Gastrocnemius medialis (tissue), 4 donors: ENCODE measurements around the gene MMP10. TPM values are rescaled to one million over a fixed set of nuclear protein-coding genes. Genes with fewer than 3 reads are reported as not detected.

Experiments used
- ATAC-seq, 2 donors: fragments of 150-250 bp; one replicate each; pipeline ENCODE4 v1.9.1; 2016
- DNase-seq, 2 donors: peaks; one replicate each; pipeline ENCODE4 v3.0.0-alpha.2; 2019
- H3K27ac ChIP-seq, 4 donors: fragments of 200-600 bp; sonication (generic); 1 replicate in 1 of 4; 2 replicates in 3 of 4; pipeline ENCODE4 v1.5.1; 2016 to 2018; ENCODE audit warnings: mild to moderate bottlenecking in 2 of 4, moderate library complexity in 1 of 4
- H3K27me3 ChIP-seq, 3 donors: fragments of 200-600 bp; sonication (generic) in 2 of 3; 1 replicate in 1 of 3; 2 replicates in 2 of 3; pipeline versions ENCODE4 v1.5.1 to v1.6.0; 2016 to 2019; ENCODE audit warnings: mild to moderate bottlenecking in 1 of 3, moderate library complexity in 1 of 3
- H3K36me3 ChIP-seq, 2 donors: fragments of 200-600 bp; sonication (generic) in 1 of 2; one replicate each; pipeline ENCODE4 v1.5.1; 2017 to 2018
- H3K4me1 ChIP-seq, 2 donors: fragments of 200-600 bp; sonication (generic) in 1 of 2; one replicate each; pipeline ENCODE4 v1.5.1; 2016 to 2017; ENCODE audit warnings: mild to moderate bottlenecking in 2 of 2
- H3K4me3 ChIP-seq, 4 donors: fragments of 200-600 bp; sonication (generic) in 3 of 4; 1 replicate in 1 of 4; 2 replicates in 3 of 4; pipeline ENCODE4 v1.5.1; 2016 to 2019; ENCODE audit warnings: mild to moderate bottlenecking in 2 of 4
- H3K9me3 ChIP-seq, 3 donors: fragments of 200-600 bp; sonication (generic) in 2 of 3; 1 replicate in 1 of 3; 2 replicates in 2 of 3; pipeline ENCODE4 v1.5.1; 2016 to 2019
- POLR2A ChIP-seq, 2 donors: fragments of 450-650 bp; IDR thresholded peaks; one replicate each; pipeline ENCODE4 v1.6.1; 2017; ENCODE audit warnings: antibody characterized with exemption in 2 of 2, mild to moderate bottlenecking in 2 of 2, moderate library complexity in 2 of 2
- in situ Hi-C, 4 donors: fragments of 200-750 bp; cut with MboI; loops; one replicate each; pipeline versions ENCODE4 v1.15.0 to v1.8.0; 2017; ENCODE audit warnings: low sequenced_read_pairs in 4 of 4
- intact Hi-C: fragments of 100-400 bp; cut with DNase I; formaldehyde crosslinking; loops from one replicate; pipeline ENCODE4 v1.15.1; 2023; ENCODE audit warnings: low total_unique reads
- total RNA-seq, 4 donors: library from RNA; depleted of rRNA; stranded (reverse); fragments of >200 nt; gene quantifications; one replicate each; pipeline versions ENCODE4 v1.1.0 to v1.2.3, GENCODE V29; 2016
- TF ChIP-seq, protein P1 (sequence below), 5 experiments: fragments of 450-650 bp in 3 of 5; fragments of 200-600 bp in 2 of 5; sonication (generic) in 2 of 5; IDR thresholded peaks in 4 of 5; conservative IDR thresholded peaks in 1 of 5; 1 replicate in 4 of 5; 2 replicates in 1 of 5; pipeline ENCODE4 v1.5.1; 2016 to 2019; ENCODE audit warnings: antibody characterized with exemption in 5 of 5, mild to moderate bottlenecking in 3 of 5, moderate library complexity in 3 of 5

MMP10 gene
- total RNA-seq = not detected

DNA sequence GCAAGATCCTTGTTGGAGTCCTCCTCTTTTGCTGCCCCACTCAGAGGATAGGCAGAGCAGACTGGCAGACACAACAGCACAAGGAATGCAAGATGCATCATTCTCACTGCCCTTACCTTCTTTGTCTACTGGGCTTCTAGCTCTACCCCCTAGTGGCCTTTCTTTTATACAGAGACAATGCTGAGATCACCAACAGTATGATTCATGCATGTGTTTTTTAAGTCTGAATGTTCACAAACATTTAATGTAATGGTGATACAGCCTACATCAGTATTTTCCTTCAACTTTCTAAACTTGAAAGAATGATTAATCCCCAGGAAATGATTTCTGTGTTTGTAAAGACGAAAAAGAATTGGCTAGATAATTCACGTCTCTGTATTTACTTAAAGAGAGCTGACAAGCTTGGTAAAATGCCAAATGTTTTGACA, at the start of gene MMP10:
MMP10 (minus strand) TSS at position 138 of the 428 bp plus-strand sequence; CDS start at position 101, 37 bp downstream.
- DNase-seq (no peak), ATAC-seq (no peak)
- Histone ChIP-seq H3K9me3 (no peaks in the 10 kb centered on the region), H3K27me3 (no peaks in the 10 kb centered on the region), H3K4me1 (no peaks in the 10 kb centered on the region), H3K27ac (no peak within 1 kb of the TSS), H3K36me3 (no peaks in the 10 kb centered on the region), H3K4me3 (no peak within 1 kb of the TSS)
- in situ Hi-C loops (no loop called here), intact Hi-C loops (no loop called here)
- no peak for TF ChIP-seq POLR2A (IDR thresholded peaks at IDR 0.05)
- TF ChIP-seq, protein P1, sequence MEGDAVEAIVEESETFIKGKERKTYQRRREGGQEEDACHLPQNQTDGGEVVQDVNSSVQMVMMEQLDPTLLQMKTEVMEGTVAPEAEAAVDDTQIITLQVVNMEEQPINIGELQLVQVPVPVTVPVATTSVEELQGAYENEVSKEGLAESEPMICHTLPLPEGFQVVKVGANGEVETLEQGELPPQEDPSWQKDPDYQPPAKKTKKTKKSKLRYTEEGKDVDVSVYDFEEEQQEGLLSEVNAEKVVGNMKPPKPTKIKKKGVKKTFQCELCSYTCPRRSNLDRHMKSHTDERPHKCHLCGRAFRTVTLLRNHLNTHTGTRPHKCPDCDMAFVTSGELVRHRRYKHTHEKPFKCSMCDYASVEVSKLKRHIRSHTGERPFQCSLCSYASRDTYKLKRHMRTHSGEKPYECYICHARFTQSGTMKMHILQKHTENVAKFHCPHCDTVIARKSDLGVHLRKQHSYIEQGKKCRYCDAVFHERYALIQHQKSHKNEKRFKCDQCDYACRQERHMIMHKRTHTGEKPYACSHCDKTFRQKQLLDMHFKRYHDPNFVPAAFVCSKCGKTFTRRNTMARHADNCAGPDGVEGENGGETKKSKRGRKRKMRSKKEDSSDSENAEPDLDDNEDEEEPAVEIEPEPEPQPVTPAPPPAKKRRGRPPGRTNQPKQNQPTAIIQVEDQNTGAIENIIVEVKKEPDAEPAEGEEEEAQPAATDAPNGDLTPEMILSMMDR (IDR thresholded peaks at IDR 0.05 in 4 of 5, conservative IDR thresholded peaks at IDR 0.05 in 1 of 5) = no peak

DNA sequence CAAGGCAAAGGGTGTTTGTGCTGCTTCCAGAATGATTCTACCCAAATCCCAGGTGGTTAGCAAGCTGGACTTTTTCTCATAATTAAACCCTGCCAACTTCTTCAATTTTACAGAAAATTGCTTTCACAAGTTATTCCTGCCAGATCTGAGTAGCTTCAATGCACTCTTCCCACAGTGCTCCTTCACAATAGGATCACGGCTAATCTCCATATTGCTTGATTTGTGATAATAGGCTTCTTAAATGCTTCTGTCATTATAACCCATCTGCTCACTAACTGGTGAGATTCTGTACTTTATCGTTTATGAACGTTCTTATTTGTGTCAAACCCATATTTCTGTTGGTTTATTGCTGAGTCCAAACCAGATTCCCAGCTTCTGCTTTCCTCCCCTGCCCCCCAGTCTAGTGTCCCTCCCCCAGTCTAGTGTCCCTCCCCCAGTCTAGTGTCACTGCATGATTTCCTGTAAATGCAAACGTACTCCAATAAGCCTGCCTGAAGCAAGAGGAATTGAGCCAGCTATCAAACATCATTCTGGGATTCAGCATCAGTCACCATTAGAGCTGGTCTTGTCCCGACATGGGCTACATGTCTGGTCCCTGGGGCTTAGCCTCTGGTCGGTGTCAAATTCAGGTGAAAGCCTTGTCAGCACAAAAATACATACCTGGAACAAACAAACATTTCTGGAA, 49.0 kb upstream of the MMP10 start:
- ATAC-seq = no peak
- DNase-seq = no peak
- in situ Hi-C loops (no loop called here), intact Hi-C loops (no loop called here)
- Histone ChIP-seq H3K9me3 (no peaks in the 10 kb centered on the region), H3K4me1 (no peaks in the 10 kb centered on the region), H3K27ac (no peak overlapping the region), H3K4me3 (no peak overlapping the region), H3K27me3 (no peaks in the 10 kb centered on the region), H3K36me3 (no peaks in the 10 kb centered on the region)
- no peak for TF ChIP-seq POLR2A (IDR thresholded peaks at IDR 0.05)
- TF ChIP-seq, protein P1 (IDR thresholded peaks at IDR 0.05 in 4 of 5, conservative IDR thresholded peaks at IDR 0.05 in 1 of 5) = no peak

DNA sequence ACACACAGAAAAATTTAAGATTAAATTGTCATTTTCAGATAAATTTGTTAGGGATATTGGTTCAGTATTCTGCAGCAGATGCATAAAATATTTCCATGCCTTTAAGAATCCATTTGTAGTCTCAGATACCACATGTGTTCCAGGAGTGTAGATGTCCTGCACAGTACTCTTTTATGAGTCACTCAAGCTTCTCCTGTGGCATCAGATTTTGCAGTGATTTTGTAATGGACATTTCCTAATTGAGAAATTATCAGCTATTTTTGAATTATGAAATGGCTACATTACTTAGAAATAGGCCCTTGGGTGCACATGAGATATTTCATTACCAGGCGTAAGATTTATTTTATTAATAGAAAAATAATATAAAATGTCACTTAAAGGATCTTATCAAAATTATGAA, 44.1 kb upstream of the MMP10 start:
- no peaks in the 10 kb centered on the region for H3K9me3 ChIP-seq
- no peaks in the 10 kb centered on the region for H3K27me3 ChIP-seq
- DNase-seq (no peak), ATAC-seq (no peak)
- no peak overlapping the region for H3K4me3 ChIP-seq
- TF ChIP-seq, protein P1 (IDR thresholded peaks at IDR 0.05 in 4 of 5, conservative IDR thresholded peaks at IDR 0.05 in 1 of 5) = no peak
- TF ChIP-seq POLR2A (IDR thresholded peaks at IDR 0.05) = no peak
- H3K4me1 ChIP-seq = no peaks in the 10 kb centered on the region
- intact Hi-C loops (no loop called here), in situ Hi-C loops (no loop called here)
- H3K36me3 ChIP-seq = no peaks in the 10 kb centered on the region
- H3K27ac ChIP-seq = no peak overlapping the region

DNA sequence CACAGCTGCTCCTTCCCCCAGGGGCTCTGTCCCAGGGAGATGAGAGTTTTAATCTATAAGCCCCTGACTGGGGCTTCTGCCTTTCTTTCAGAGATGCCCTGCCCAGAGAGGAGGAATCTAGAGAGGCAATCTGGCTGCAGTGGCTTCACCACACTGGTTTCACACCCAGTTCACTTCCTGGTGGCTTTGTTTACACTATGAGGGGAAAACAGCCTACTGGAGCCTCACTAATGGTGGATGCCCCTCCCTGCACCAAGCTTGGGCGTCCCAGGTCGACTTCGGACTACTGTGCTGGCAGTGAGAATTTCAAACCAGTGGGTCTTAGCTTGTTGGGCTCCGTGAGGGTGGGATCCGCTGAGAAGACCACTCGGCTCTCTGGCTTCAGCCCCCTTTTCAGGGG, 39.1 kb upstream of the MMP10 start:
- intact Hi-C loops (no loop called here), in situ Hi-C loops (no loop called here)
- Histone ChIP-seq H3K9me3 (no peaks in the 10 kb centered on the region), H3K4me1 (no peaks in the 10 kb centered on the region), H3K27me3 (no peaks in the 10 kb centered on the region), H3K4me3 (no peak overlapping the region), H3K36me3 (no peaks in the 10 kb centered on the region), H3K27ac (no peak overlapping the region)
- ATAC-seq = no peak
- no peak for DNase-seq
- TF ChIP-seq, protein P1 (IDR thresholded peaks at IDR 0.05 in 4 of 5, conservative IDR thresholded peaks at IDR 0.05 in 1 of 5) = no peak
- TF ChIP-seq POLR2A (IDR thresholded peaks at IDR 0.05) = no peak

DNA sequence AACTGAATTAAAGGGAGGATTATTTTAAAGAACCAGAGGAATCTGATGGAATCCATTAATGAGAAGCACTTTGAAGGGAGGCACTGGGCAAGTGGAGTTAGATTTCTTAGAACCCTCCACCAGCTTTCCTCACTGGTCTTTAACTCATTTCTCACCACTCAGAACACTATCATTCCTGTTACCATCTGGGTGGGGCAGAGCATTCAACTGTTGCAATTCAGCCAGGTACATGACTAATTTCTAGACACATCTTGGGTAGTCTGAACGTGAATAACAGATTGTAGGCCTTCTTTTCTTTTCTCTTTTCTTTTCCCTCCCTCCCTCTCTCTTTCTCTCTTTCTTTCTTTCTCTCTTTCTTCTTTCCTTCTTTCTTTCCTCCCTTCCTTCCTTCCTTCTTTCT, 33.1 kb upstream of the MMP10 start:
- in situ Hi-C loops (no loop called here), intact Hi-C loops (no loop called here)
- H3K27ac ChIP-seq = no peak overlapping the region
- H3K36me3 ChIP-seq = no peaks in the 10 kb centered on the region
- TF ChIP-seq POLR2A (IDR thresholded peaks at IDR 0.05) = no peak
- TF ChIP-seq, protein P1 (IDR thresholded peaks at IDR 0.05 in 4 of 5, conservative IDR thresholded peaks at IDR 0.05 in 1 of 5) = no peak
- DNase-seq (no peak), ATAC-seq (no peak)
- H3K27me3 ChIP-seq = no peaks in the 10 kb centered on the region
- no peaks in the 10 kb centered on the region for H3K4me1 ChIP-seq
- H3K9me3 ChIP-seq = no peaks in the 10 kb centered on the region
- no peak overlapping the region for H3K4me3 ChIP-seq
